Neural cell (in vitro differentiated cells): ENCODE results near the gene BTBD3. TPM values are rescaled to one million over a fixed set of nuclear protein-coding genes. Genes with fewer than 3 reads are reported as not detected.

Source experiments
- H2AFZ ChIP-seq: fragments of 200-600, 300-800 bp; sonication (generic), shearing (Covaris generic); 2 replicates; pipeline ENCODE4 v1.6.0; 2014; ENCODE audit warnings: low read depth, mild to moderate bottlenecking, antibody characterized with exemption, low read length, moderate library complexity
- H3F3A ChIP-seq: fragments of 200-600 bp; shearing (Covaris generic); 2 replicates; pipeline ENCODE4 v1.6.1; 2016; ENCODE audit warnings: mild to moderate bottlenecking, moderate library complexity, mixed read lengths, antibody characterized with exemption, low read length; ENCODE audit not compliant: insufficient read depth, poor library complexity, severe bottlenecking
- H3K27ac ChIP-seq: fragments of 200-600, 300-800 bp; sonication (generic), shearing (Covaris generic); 2 replicates; pipeline ENCODE4 v1.5.1; 2014; ENCODE audit warnings: mild to moderate bottlenecking, low read length, moderate library complexity
- H3K27me3 ChIP-seq: fragments of 300-800, 200-600 bp; sonication (generic), shearing (Covaris generic); 2 replicates; pipeline ENCODE4 v1.6.0; 2014; ENCODE audit warnings: mild to moderate bottlenecking, low read depth, low read length, moderate library complexity; ENCODE audit not compliant: insufficient read depth
- H3K36me3 ChIP-seq: fragments of 300-800, 200-600 bp; sonication (generic), shearing (Covaris generic); 2 replicates; pipeline ENCODE4 v1.5.1; 2014; ENCODE audit warnings: mild to moderate bottlenecking, antibody characterized with exemption, low read length, moderate library complexity; ENCODE audit not compliant: insufficient read depth
- H3K4me2 ChIP-seq: fragments of 300-800, 200-600 bp; sonication (generic), shearing (Covaris generic); 2 replicates; pipeline ENCODE4 v1.6.0; 2014; ENCODE audit warnings: mild to moderate bottlenecking, low read length
- H3K4me3 ChIP-seq: fragments of 300-800, 200-600 bp; sonication (generic), shearing (Covaris generic); 2 replicates; pipeline ENCODE4 v1.5.1; 2014; ENCODE audit warnings: mild to moderate bottlenecking, low read length, moderate library complexity
- H3K79me2 ChIP-seq: fragments of 200-600 bp; shearing (Covaris generic); replicated peaks from 2 replicates; pipeline ENCODE4 v1.6.0; 2014; ENCODE audit warnings: mild to moderate bottlenecking, low read length, moderate library complexity; ENCODE audit not compliant: insufficient read depth
- H3K9ac ChIP-seq: fragments of 300-800, 200-600 bp; sonication (generic), shearing (Covaris generic); 2 replicates; pipeline ENCODE4 v1.6.1; 2016; ENCODE audit warnings: mild to moderate bottlenecking, low read length, mixed read lengths
- H3K9me2 ChIP-seq: fragments of 200-600 bp; shearing (Covaris generic); 2 replicates; pipeline ENCODE4 v1.6.1; 2016; ENCODE audit warnings: mild to moderate bottlenecking, low read length, mixed read lengths; ENCODE audit not compliant: insufficient read depth
- H3K9me3 ChIP-seq: fragments of 200-600, 300-800 bp; sonication (generic), shearing (Covaris generic); 2 replicates; pipeline ENCODE4 v1.6.1; 2016; ENCODE audit warnings: mild to moderate bottlenecking, mixed run types, low read length, moderate library complexity, mixed read lengths
- H4K20me1 ChIP-seq: fragments of 200-600 bp; shearing (Covaris generic); 2 replicates; pipeline ENCODE4 v1.6.1; 2016; ENCODE audit warnings: mild to moderate bottlenecking, mixed run types; ENCODE audit not compliant: insufficient read depth
- EP300 ChIP-seq: fragments of 450-650 bp; conservative IDR thresholded peaks from 2 replicates; pipeline ENCODE4 v1.6.1; 2014; ENCODE audit warnings: antibody characterized with exemption, mild to moderate bottlenecking, moderate library complexity; ENCODE audit not compliant: poor library complexity, severe bottlenecking
- EZH2 ChIP-seq: fragments of 200-600, 300-800 bp; shearing (Covaris generic), sonication (generic); IDR thresholded peaks from 2 replicates; pipeline ENCODE4 v1.6.1; 2014; ENCODE audit warnings: antibody characterized with exemption, low read length, borderline replicate concordance, mild to moderate bottlenecking; ENCODE audit not compliant: insufficient read depth, poor library complexity, severe bottlenecking
- MXI1 ChIP-seq: fragments of 450-650 bp; conservative IDR thresholded peaks from 2 replicates; pipeline ENCODE4 v1.6.1; 2014; ENCODE audit warnings: antibody characterized with exemption, mild to moderate bottlenecking; ENCODE audit not compliant: poor library complexity, severe bottlenecking
- POLR2AphosphoS5 ChIP-seq: IDR thresholded peaks from 2 replicates; pipeline ENCODE4 v1.6.1; 2012
- RAD21 ChIP-seq: fragments of 450-650 bp; conservative IDR thresholded peaks from 2 replicates; pipeline ENCODE4 v1.6.1; 2014; ENCODE audit warnings: antibody characterized with exemption, mild to moderate bottlenecking, moderate library complexity
- REST ChIP-seq: IDR thresholded peaks from 2 replicates; pipeline ENCODE4 v1.6.1; 2012; ENCODE audit warnings: borderline replicate concordance
- SMC3 ChIP-seq: fragments of 450-650 bp; conservative IDR thresholded peaks from 2 replicates; pipeline ENCODE4 v1.6.1; 2014; ENCODE audit warnings: antibody characterized with exemption, mild to moderate bottlenecking, moderate library complexity; ENCODE audit not compliant: poor library complexity
- TAF1 ChIP-seq: IDR thresholded peaks from 2 replicates; pipeline ENCODE4 v1.6.1; 2012; ENCODE audit warnings: low read depth
- polyA plus RNA-seq: library from polyadenylated mRNA; depleted of rRNA; stranded (reverse); fragments of >200 nt; gene quantifications from 2 replicates; pipeline ENCODE4 v1.2.3, GENCODE V29; 2014
- TF ChIP-seq, protein P1 (sequence below): fragments of 450-650 bp; IDR thresholded peaks from 2 replicates; pipeline ENCODE4 v1.5.1; 2014; ENCODE audit warnings: antibody characterized with exemption, mild to moderate bottlenecking, moderate library complexity; ENCODE audit not compliant: poor library complexity, severe bottlenecking

The BTBD3 gene
- polyA plus RNA-seq, 1 donor from 2014 or later = 90.0 TPM

DNA sequence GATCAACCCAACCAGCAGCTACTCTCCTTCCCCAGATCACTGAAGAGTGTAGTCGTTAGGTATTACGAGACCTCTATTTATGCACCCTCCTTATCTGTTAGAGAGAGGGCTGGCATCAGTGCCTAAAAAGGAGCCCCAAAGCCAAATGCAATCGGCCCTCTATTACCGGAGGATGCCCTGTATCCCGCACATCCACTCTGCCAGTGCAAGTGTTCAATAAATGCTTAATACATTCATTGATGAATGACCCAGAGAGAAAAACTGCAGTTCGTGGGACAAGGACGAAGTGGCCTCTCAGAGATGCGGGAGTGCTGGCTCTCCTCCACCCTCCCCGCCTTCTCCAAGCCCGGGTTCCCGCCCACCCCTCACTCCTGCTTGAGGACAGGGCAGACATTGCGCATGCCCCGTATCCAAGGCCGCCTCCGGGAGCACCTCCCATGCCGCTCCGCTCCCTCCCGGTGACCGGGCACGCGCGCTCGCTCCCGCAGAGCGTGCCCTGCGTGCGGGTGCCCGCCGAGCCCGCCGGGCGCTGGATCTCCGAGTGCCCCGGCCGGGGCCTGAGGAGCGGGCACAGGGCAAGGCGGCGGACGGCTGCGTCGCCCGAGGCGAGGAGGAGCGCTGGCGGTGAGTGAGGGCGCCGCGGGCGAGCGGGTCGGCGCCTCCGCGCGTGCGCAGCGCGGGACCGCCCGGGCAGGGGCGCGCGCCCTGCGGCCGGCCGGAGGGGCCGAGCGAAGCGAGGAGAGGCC, 27.2 kb upstream of the BTBD3 start:
- H4K20me1 ChIP-seq = peaks cover 4% of the 10 kb centered on the region
- H3K27ac ChIP-seq = peak overlapping the region; percentile 25
- H3K4me3 ChIP-seq = peak overlapping the region; percentile 81
- no peaks in the 10 kb centered on the region for H3K27me3 ChIP-seq
- H2AFZ ChIP-seq = peak overlapping the region; percentile 80
- no peaks in the 10 kb centered on the region for H3K9me3 ChIP-seq
- H3K4me2 ChIP-seq = peak overlapping the region; percentile 70
- H3F3A ChIP-seq = no peaks in the 10 kb centered on the region
- no peaks in the 10 kb centered on the region for H3K36me3 ChIP-seq
- peak overlapping the region; percentile 66 for H3K9ac ChIP-seq
- H3K9me2 ChIP-seq = no peaks in the 10 kb centered on the region
- peaks cover 42% of the 10 kb centered on the region for H3K79me2 ChIP-seq
- peak; percentile 31 for TF ChIP-seq SMC3
- TF ChIP-seq, protein P1, sequence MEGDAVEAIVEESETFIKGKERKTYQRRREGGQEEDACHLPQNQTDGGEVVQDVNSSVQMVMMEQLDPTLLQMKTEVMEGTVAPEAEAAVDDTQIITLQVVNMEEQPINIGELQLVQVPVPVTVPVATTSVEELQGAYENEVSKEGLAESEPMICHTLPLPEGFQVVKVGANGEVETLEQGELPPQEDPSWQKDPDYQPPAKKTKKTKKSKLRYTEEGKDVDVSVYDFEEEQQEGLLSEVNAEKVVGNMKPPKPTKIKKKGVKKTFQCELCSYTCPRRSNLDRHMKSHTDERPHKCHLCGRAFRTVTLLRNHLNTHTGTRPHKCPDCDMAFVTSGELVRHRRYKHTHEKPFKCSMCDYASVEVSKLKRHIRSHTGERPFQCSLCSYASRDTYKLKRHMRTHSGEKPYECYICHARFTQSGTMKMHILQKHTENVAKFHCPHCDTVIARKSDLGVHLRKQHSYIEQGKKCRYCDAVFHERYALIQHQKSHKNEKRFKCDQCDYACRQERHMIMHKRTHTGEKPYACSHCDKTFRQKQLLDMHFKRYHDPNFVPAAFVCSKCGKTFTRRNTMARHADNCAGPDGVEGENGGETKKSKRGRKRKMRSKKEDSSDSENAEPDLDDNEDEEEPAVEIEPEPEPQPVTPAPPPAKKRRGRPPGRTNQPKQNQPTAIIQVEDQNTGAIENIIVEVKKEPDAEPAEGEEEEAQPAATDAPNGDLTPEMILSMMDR = peak; percentile 45
- TF ChIP-seq REST = no peak
- peak; percentile 67 for TF ChIP-seq POLR2AphosphoS5
- no peak for TF ChIP-seq TAF1
- TF ChIP-seq EP300 = peak; percentile 25
- no peak for TF ChIP-seq EZH2
- TF ChIP-seq RAD21 = peak; percentile 59
- peak; percentile 65 for TF ChIP-seq MXI1

GRCh38 chr20:11891077-11891775, 26.5 kb upstream of the BTBD3 start:
- Histone ChIP-seq H3K4me3 (peak overlapping the region; percentile 81), H3F3A (no peaks in the 10 kb centered on the region), H3K36me3 (no peaks in the 10 kb centered on the region), H3K27ac (peak overlapping the region; percentile 18), H2AFZ (no peak overlapping the region), H3K27me3 (no peaks in the 10 kb centered on the region), H3K9me2 (no peaks in the 10 kb centered on the region), H3K9me3 (no peaks in the 10 kb centered on the region), H3K79me2 (peaks cover 48% of the 10 kb centered on the region), H3K4me2 (peak overlapping the region; percentile 95), H4K20me1 (peaks cover 4% of the 10 kb centered on the region), H3K9ac (peak overlapping the region; percentile 66)
- no peak for TF ChIP-seq REST
- peak; percentile 16 for TF ChIP-seq SMC3
- TF ChIP-seq MXI1 = peak; percentile 41
- no peak for TF ChIP-seq EZH2
